ENCODE measurements around the gene PARP9. TPM values are rescaled to one million over a fixed set of nuclear protein-coding genes. Genes with fewer than 3 reads are reported as not detected.
"Not testable (repeated sequence)": the region's sequence is repeated elsewhere in the genome, so short reads cannot be mapped to it uniquely, and the experiment has no call there.

The PARP9 gene
- total and polyA plus RNA-seq, 2 donors (not counting 1 experiment from before 2014, with no cell fraction given): 19.6 to 31.2 TPM

DNA sequence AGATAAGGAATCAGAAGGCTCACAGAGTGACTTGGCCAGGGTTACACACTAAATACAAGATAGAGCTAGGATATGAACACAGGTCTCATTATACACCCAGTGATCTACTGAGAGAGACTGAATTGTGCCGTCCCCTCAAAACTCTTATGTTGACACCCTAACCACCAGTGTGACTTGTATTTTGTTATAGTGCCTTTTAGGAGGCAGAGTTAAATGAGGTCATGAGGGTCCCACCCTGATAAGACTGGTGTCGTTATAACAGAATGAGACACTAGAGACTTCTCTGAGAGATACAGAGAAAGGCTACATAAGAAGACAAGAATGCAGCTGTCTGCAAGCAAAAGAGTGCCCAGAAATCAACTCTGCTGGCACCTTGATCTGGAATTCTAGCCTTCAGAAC, 62.0 kb downstream of the PARP9 start:
- ATAC-seq (ENCODE audit: low read depth) (no peak), DNase-seq (no peak)
- peaks cover 0 to 2% (median 0%) of the 10 kb centered on the region in 3 donors for H3K9me3 ChIP-seq (ENCODE audit: control extremely low read depth in 1 of 3, control insufficient read depth in 2 of 3, insufficient read depth in 1 of 3, low read length in 2 of 3)
- no peak overlapping the region for H3K4me2 ChIP-seq (replicated peaks; ENCODE audit: low read depth, low read length, poor library complexity, severe bottlenecking)
- peaks cover 0 to 4% of the 10 kb centered on the region in 2 experiments for H3K36me3 ChIP-seq (replicated peaks in 1 of 2; ENCODE audit: control extremely low read depth in 1 of 2, control insufficient read depth in 1 of 2, extremely low read depth in 1 of 2, insufficient read depth in 2 of 2, low read length in 1 of 2)
- H3K4me3 Mint-ChIP-seq: no peak overlapping the region
- intact Hi-C loops (cut with micrococcal nuclease): no loop called here
- no peak overlapping the region for H3K9ac ChIP-seq (ENCODE audit: low read length)
- H3K27ac ChIP-seq (ENCODE audit: low read length in 2 of 2): no peak overlapping the region
- H3K4me3 ChIP-seq (ENCODE audit: control extremely low read depth in 1 of 5, extremely low read depth in 1 of 5, insufficient read depth in 1 of 5, low read depth in 2 of 5, low read length in 4 of 5): no peak overlapping the region
- WGBS (ENCODE audit: insufficient coverage): 81% methylated on average over 1 of the region's 2 CpGs
- CTCF ChIA-PET: no interaction called here
- peaks cover 56% of the 10 kb centered on the region for H3K4me1 Mint-ChIP-seq
- H3K27me3 ChIP-seq (replicated peaks in 1 of 4; ENCODE audit: control extremely low read depth in 1 of 4, control insufficient read depth in 3 of 4, insufficient read depth in 4 of 4, low read length in 3 of 4): no peaks in the 10 kb centered on the region
- TF ChIP-seq, protein P1, sequence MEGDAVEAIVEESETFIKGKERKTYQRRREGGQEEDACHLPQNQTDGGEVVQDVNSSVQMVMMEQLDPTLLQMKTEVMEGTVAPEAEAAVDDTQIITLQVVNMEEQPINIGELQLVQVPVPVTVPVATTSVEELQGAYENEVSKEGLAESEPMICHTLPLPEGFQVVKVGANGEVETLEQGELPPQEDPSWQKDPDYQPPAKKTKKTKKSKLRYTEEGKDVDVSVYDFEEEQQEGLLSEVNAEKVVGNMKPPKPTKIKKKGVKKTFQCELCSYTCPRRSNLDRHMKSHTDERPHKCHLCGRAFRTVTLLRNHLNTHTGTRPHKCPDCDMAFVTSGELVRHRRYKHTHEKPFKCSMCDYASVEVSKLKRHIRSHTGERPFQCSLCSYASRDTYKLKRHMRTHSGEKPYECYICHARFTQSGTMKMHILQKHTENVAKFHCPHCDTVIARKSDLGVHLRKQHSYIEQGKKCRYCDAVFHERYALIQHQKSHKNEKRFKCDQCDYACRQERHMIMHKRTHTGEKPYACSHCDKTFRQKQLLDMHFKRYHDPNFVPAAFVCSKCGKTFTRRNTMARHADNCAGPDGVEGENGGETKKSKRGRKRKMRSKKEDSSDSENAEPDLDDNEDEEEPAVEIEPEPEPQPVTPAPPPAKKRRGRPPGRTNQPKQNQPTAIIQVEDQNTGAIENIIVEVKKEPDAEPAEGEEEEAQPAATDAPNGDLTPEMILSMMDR (IDR thresholded peaks at IDR 0.05): no peak
- no peak for TF ChIP-seq EZH2 (IDR thresholded peaks at IDR 0.05; ENCODE audit: borderline replicate concordance, insufficient read depth, low read depth, low read length, poor library complexity, severe bottlenecking)
- peaks cover 0 to 3% of the 10 kb centered on the region in 2 donors for H3K4me1 ChIP-seq (ENCODE audit: control insufficient read depth in 2 of 2, insufficient read depth in 2 of 2, low read length in 2 of 2)
- H3K27ac Mint-ChIP-seq: no peak overlapping the region
- H2AFZ ChIP-seq (ENCODE audit: insufficient read depth, low read depth, low read length, poor library complexity, severe bottlenecking): no peak overlapping the region
- H3K9me3 Mint-ChIP-seq (ENCODE audit: insufficient read depth): no peaks in the 10 kb centered on the region
- POLR2A ChIA-PET: no interaction called here
- H4K20me1 ChIP-seq (ENCODE audit: control insufficient read depth, insufficient read depth, low read length, poor library complexity, severe bottlenecking): peaks cover 84% of the 10 kb centered on the region
- H3K79me2 ChIP-seq (ENCODE audit: control insufficient read depth, insufficient read depth, low read length): peaks cover 88% of the 10 kb centered on the region
- H3K27me3 Mint-ChIP-seq: no peaks in the 10 kb centered on the region

DNA sequence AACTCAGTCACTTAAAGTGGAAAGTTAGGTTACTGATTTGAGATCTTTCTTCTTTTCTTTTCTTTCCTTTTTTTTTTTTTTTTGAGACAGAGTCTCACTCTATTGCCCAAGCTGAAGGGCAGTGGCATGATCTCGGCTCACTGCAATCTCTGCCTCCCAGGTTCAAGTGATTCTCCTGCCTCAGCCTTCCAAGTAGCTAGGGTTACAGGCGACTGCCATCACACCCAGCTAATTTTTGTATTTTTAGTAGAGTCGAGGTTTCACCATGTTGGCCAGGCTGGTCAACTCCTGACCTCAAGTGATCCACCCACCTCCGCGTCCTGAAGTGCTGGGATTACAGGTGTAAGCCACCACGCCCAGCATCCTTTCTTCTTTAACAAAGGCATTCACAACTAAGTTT, 63.1 kb downstream of the PARP9 start:
- H3K27ac ChIP-seq (ENCODE audit: low read length in 2 of 2); H3K9me3 ChIP-seq (ENCODE audit: control extremely low read depth in 1 of 3, control insufficient read depth in 2 of 3, insufficient read depth in 1 of 3, low read length in 2 of 3); H3K9me3 Mint-ChIP-seq (ENCODE audit: insufficient read depth); H3K36me3 ChIP-seq (replicated peaks in 1 of 2; ENCODE audit: control extremely low read depth in 1 of 2, control insufficient read depth in 1 of 2, extremely low read depth in 1 of 2, insufficient read depth in 2 of 2, low read length in 1 of 2); DNase-seq; H3K4me3 Mint-ChIP-seq; H3K27me3 ChIP-seq (replicated peaks in 1 of 4; ENCODE audit: control extremely low read depth in 1 of 4, control insufficient read depth in 3 of 4, insufficient read depth in 4 of 4, low read length in 3 of 4); ATAC-seq (ENCODE audit: low read depth); H3K4me3 ChIP-seq (ENCODE audit: control extremely low read depth in 1 of 5, extremely low read depth in 1 of 5, insufficient read depth in 1 of 5, low read depth in 2 of 5, low read length in 4 of 5); H3K27me3 Mint-ChIP-seq; H2AFZ ChIP-seq (ENCODE audit: insufficient read depth, low read depth, low read length, poor library complexity, severe bottlenecking); H3K9ac ChIP-seq (ENCODE audit: low read length); CTCF ChIA-PET; H3K4me2 ChIP-seq (replicated peaks; ENCODE audit: low read depth, low read length, poor library complexity, severe bottlenecking); H3K27ac Mint-ChIP-seq; H3K4me1 ChIP-seq (ENCODE audit: control insufficient read depth in 2 of 2, insufficient read depth in 2 of 2, low read length in 2 of 2); intact Hi-C loops (cut with micrococcal nuclease): not testable (repeated sequence)
- POLR2A ChIA-PET: interaction anchor here (1.0 kb wide), 1 partner anchor 14 kb away, joined by 5 read pairs; the partner anchor contains the start of gene KPNA1
- H3K79me2 ChIP-seq (ENCODE audit: control insufficient read depth, insufficient read depth, low read length): peaks cover 86% of the 10 kb centered on the region
- 98% methylated on average over 5 of the region's 6 CpGs for WGBS (ENCODE audit: insufficient coverage)
- peaks cover 50% of the 10 kb centered on the region for H3K4me1 Mint-ChIP-seq
- peaks cover 88% of the 10 kb centered on the region for H4K20me1 ChIP-seq (ENCODE audit: control insufficient read depth, insufficient read depth, low read length, poor library complexity, severe bottlenecking)

Data from B cell (primary cell).